HPDE6-E6E7 (cell line): ENCODE results near the gene CD200.
"Not testable (repeated sequence)": the region's sequence is repeated elsewhere in the genome, so short reads cannot be mapped to it uniquely, and the experiment has no call there.

Experiments
- DNase-seq: peaks from one replicate; pipeline ENCODE4 v3.0.0; 2011; ENCODE audit warnings: missing footprints; ENCODE audit errors: extremely low spot score

The CD200 gene

DNA sequence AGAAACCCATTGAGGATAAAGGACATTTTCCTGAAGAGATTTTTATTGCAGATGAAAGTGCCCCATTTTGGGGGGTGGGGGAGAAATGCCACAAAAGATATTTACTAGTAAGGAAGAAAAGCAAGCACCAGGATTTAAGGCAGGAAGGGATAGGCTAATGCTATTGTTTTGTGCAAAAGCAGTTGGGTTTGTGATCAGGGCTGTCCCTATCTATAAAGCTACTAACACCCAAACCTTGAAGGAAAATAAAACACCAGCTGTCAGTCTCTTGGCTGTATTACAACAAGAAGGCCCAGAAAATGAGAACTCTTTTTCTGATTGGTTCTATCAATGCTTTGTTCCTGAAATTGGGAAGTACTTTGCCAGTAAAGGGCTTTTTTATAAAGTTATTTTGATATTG lies 56.0 kb downstream of the CD200 start:
- DNase-seq = no peak

DNA sequence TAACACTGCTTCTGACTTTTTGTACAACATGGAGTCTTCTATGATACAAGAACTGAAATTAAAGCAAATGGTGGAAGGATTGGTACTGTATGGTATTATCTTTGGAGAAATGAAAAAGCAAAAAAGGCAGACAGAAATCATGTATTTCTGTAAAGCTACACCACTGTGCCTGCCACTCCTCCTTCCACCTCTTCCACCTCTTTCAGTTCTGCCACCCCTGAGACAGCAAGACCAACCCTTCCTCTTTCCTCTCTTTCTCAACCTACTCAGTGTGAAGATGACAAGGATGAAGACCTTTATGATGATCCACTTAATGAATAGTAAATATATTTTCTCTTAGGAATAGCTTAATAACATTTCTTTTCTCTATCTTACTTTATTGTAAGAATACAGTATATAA lies 57.0 kb downstream of the CD200 start:
- DNase-seq = no peak

DNA sequence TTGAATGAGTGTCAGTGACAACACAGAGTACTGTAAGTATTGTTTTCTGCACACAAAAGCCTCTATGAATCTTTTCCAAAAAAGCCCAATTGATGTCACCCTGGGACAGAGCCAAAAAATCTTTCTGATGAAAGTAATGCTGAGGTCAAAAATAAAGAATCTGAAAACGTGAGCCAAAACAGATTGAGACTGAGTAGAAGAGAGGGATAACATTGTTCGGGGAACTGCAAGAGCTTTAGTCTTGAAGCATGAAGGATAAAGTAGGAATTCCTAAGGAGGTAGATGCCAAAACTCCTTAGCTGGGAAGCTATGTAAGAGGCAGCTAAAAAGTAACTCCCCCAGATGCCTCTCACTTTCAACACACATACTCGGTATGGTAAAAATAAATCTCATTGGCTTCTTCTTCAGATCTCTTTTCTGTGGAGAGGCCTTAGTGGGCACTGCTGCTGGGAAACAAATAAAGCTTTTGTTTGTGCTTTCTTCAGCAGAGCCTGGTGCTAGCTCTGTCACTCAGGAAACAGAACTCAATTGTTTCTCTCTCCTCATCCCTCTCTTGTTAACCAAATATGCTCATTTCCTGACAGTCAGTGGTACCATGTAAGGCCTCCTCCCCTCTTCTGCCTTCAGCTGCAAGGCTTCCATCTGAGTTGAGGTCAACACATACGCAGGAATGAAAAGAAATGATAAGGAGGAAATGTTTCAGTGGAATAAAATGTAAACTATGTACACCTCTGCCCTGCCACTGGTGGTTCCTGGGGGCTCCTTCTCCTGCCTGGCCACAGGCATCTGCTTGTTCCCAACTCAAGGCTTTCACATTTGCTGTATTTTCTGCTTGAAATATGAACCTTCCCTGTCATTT lies 58.1 kb downstream of the CD200 start:
- peak; percentile 7 for DNase-seq

DNA sequence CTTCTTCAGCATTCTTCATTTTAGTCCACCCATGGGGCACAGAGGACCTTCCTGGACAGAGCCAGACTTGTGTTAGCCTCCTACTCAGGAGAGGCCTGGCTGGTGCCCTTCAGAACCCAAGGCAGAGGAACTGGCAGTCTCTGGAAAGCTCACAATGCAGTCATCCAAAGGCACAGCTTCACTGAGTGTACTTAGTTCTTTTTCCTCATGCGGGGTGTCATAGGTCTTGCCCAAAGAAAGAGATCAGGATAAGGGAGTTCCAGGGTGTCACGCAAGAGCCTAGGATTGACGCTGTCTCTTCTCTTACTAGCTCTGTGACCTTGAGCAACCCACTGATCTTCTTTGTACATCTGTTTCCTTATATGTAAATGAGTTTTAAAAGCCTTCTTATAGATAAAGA lies 58.7 kb downstream of the CD200 start:
- DNase-seq = no peak

DNA sequence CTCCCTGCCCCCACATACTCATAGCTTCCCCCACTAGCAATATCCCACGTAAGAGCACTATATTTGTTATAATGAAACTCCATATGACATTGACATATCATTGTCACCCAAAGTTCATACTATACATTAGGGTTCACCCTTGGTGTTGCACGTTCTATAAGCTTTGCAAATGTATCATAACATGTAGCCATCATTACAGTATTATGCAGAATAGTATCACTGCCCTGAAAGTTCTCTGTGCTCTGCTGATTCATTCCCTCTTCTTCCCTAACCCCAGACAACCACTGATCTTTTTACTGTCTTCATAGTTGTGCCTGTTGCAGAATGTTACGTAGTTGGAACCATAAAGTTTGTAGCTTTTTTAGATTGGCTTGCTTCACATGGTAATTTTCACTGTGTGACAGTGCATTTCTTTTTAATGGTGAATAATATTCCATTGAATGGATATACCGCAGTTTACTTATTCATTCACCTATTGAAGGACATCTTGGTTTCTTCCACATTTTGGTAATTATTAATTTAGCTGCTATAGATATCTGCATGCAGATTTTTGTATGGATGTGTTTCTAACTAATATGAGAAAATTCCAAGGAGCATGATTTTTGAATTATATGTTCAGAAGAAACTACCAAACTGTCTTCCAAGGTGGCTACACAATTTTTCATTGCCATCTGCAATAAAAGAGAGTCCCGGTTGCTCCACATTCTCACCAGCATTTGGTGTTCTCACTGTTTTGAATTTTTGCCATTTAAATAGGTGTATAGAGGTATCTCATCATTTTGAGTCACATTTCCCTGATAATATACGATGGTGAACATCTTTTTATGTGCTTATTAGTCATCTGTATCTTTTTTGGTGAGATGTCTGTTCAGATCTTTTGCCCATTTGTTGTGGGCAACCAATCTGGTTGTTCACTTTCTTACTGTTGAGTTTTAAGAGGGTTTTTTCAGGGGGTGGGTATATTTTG lies 59.7 kb downstream of the CD200 start:
- DNase-seq = no peak

DNA sequence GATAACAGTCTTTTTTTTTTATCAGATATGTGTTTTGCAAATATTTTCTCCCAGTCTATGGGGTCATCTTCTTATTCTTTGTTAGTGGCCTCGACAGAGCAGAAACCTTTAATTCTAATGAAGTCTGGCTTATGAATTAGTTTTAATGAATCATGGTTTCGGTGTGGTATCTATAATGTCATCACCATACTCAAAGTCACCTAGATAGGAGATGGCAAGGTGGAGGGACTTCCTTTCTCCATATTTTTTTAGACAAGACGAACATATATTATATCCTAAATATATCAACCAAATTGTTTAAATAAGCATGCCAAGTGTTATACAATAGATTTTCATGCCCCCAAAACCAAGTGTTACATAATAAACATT lies 60.4 kb downstream of the CD200 start:
- DNase-seq = no peak

DNA sequence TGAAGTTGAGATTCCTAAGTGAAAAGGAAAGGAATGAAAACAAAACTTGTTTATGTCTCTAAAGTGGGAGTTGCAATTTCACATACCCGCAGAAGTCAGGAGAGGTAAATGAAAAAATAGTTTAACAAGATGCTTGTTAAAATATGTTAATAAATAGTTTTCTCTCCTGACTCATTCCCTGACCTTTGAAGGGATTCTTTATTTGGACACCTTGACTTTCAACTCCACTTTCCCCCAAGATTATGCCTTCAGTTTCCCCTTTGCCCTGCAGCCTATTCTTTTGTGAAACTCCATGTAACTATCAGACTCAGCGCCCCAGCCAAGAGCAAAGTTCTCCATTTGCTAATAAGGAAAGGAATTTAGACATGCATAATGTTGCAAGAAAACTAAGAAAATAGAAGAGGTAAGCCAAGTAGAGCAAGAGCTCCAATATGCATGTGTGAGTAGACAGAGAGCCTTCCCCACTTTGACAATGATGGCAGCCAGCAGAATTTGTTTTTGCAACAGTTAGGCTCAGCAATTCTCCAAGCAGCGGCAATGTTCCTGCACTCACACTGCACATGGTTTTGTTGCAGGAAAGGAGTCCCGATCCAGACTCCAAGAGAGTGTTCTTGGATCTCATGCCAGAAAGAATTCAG lies 61.2 kb downstream of the CD200 start:
- no peak for DNase-seq

DNA sequence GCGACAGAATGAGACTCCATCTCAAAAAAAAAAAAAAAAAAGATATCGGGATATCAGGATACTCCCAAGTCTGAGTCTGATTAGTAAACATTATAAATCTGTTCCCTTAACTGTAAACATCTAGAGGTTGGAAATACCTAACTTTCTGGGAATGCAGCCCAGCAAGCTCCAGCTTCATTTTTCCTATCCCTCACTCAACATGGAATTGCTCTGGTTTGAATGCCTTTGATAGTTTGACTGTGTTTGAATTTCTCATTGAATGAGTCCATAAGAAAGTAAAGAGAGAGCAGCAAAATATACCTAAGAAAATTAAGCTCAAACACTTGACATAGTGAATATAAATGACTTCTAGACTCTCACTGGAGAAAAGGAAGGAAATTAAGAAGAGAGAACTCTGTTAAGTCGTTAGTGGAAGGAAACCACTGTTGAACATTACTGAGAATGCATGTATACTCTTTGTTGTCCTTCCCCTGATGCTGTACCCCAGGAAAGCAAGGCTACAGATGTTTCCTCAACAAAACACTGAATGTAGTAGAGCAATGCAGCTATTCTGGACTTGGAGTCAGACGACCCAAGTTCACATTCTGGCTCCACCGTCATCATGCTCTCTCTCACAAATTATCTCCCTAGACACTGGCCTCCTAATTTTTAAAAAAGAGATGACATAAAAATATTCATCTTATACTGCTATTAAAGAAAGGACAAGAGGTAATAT lies 62.4 kb downstream of the CD200 start:
- DNase-seq = no peak

DNA sequence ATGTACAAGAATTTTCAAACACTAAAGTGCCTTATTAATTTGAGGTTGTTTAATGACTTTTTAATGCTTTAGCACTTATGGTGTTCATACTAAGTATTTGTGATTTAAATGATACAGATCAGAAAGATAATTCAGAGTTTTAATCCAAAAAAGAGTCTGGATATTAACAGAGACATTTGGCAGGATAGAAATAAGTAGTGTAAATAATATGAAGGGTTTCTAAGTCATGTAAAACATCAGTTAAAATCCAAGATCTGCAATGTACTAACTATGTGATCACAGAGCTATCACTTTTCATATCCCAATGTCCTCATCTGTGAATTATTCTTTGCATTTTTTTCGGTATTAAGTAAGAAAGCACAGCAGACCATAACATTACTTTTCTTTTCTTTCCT lies 62.9 kb downstream of the CD200 start:
- no peak for DNase-seq

DNA sequence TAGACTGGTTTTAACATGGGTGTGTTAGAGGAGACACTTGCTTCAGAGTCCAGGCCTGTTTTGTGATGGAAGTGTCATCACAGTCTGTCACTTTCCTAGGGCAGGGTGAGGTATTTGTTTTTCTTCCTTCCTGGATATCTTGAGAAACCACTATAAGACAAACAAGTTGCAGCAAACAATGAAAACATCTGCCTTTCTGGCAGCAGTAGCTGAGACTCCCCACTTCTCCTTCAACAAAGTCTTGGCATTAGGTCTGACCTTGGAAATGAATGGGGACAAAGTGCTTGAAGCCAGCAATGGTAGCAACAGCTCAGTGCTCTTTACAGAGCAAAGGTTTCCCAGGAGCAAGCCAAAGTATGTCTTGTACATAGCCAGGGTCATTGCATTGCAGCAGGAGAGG lies 64.6 kb downstream of the CD200 start:
- no peak for DNase-seq

DNA sequence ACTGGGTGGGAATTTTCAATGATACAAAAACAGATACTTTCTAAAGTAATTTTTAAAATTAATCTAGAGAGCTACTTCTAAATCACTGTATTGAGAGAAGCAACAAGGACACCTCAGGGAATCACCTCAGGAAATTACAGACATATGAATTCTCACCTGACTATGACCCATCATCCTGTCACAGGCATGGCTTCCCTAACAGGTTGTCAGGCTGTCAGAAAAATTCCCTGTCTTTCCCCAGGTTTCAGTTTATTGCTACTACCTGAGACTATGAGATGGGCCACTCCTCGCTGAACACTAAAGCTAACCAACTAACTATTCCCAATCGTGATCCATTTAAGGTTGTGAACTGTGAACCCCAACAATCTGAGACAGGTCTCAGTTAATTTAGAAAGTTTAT lies 66.1 kb downstream of the CD200 start:
- no peak for DNase-seq

DNA sequence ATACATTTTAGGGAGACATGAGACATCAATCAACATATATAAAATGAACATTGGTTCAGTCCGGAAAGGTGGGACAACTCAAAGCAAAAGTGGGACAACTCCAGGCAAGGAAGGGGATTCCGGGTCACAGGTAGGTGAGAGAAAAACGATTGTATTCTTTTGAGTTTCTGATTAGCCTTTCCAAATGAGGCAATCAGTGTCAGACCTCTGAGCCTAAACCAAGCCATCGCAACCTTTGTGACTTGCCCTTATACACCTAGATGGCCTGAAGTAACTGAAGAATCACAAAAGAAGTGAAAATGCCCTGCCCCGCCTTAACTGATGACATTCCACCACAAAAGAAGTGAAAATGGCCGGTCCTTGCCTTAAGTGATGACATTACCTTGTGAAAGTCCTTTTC lies 66.6 kb downstream of the CD200 start:
- not testable (repeated sequence) for DNase-seq

DNA sequence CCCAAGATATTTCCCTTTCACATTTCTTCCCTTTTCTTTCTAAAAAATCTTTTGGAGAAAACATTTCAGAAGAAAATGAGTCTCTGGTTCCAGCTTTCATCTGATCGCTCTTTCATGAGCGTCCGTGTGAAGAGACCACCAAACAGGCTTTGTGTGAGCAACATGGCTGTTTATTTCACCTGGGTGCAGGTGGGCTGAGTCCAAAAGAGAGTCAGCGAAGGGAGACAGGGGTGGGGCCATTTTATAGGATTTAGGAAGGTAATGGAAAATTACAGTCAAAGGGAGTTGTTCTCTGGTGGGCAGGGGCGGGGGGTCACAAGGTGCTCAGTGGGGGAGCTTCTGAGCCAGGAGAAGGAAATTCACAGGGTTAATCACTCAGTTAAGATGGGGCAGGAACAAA lies 67.4 kb downstream of the CD200 start:
- DNase-seq = not testable (repeated sequence)

DNA sequence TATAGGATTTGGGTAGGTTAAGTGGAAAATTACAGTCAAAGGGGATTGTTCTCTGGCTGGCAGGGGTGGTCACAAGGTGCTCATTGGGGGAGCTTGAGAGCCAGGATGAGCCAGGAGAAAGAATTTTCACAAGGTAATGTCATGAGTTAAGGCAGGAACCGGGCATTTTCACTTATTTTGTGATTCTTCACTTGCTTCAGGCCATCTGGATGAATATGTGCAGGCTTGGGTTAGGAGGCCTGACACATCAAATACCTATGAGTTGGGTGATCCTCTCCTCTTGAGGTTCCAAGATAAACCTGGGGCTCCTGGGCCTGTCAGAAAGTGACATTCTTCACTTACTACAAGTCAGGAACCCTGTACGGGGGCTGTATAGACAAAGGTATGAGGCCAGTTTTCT lies 68.7 kb downstream of the CD200 start:
- DNase-seq = no peak

DNA sequence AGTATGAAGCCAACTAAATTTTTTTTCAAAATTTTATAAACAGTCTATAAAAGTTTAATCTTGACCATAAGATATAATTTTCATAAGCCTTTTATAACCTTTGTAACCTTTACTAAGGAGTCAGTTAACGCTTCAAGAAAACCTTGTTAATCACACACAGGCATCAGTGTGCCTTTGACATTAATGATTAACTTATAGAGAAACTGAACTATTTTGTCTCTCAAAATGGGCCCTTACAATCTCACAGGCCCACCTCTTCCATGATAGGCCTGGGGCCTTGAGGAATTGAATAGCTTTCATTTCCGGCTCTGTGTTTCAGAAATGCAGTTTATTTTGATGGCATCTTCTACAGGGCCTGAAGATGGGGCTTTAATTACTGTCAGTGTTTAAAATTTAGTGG lies 70.1 kb downstream of the CD200 start:
- DNase-seq = no peak

DNA sequence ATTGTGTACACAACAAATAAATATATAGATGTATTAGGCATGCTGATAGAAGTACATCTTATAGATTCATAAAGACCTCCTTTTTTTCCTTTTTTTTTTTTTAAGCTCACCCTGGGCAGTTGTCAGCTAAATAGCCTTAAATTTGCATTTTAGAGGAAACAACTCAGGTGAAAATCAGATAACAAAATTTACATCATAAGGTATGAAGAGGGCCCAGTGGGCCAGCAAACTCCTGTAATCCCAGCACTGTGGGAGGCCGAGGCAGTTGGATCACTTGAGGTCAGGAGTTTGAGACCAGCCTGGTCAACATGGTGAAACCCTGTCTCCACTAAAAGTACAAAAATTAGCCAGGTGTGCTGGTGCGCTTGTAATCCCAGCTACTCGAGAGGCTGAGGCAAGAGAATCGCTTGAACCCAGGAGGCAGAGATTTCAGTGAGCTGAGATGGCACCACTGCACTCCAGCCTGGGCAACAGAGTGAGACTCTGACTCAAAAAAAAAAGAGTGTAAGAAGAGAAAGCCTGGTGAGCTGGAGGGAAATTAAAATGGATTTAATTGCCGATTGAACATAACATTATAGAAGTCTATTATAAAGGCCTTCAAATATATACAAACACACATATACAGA lies 72.1 kb downstream of the CD200 start:
- DNase-seq = not testable (repeated sequence)

DNA sequence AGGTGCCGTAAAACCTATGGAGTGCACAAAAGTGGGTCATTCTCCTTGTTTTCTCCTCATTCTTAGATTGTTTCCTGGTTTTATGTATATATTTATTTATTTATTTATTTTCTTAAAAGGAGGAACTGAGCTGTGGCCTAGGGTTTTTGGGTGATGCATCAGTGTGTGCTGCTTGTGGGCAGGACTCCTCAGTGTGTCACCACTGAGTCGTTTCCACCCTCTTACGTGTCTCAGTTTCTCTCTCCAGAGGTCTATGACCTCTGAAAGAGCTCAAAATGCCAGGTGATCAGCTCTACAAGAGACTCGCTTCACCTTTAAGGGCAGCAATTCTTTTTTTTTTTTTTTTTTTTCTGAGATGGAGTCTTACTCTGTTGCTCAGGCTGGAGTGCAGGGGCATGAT lies 72.9 kb downstream of the CD200 start:
- no peak for DNase-seq

DNA sequence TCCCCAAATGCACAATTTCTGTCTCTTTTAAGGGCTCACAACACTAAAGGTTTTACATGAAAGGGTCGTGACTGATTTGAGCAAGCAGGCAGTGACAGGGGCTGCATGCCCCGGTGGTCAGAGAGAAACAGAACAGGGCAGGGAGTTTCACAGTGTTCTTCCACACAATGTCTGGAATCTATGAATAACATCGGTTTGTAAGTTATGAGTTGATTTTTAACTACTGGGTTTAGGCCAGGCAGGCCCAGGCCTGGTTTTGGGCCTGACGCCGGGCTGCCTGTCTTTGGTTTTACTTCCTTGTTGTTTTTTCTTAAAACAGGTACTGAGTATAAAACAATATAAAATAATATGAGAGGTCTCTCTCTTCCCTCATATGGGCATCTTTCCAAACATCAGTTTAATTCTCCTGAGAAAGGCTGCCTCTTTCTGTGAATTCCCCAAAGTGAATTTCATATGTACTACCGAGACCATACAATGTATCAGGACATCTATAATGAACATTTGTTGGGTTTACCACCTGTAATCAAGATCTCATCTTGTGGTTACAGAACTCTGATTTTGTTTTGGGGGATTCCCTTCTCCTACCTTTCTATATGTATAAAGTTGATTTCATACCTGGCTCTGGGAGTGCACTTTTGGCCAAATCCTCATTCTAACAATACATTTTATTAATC lies 74.4 kb downstream of the CD200 start:
- DNase-seq = no peak

DNA sequence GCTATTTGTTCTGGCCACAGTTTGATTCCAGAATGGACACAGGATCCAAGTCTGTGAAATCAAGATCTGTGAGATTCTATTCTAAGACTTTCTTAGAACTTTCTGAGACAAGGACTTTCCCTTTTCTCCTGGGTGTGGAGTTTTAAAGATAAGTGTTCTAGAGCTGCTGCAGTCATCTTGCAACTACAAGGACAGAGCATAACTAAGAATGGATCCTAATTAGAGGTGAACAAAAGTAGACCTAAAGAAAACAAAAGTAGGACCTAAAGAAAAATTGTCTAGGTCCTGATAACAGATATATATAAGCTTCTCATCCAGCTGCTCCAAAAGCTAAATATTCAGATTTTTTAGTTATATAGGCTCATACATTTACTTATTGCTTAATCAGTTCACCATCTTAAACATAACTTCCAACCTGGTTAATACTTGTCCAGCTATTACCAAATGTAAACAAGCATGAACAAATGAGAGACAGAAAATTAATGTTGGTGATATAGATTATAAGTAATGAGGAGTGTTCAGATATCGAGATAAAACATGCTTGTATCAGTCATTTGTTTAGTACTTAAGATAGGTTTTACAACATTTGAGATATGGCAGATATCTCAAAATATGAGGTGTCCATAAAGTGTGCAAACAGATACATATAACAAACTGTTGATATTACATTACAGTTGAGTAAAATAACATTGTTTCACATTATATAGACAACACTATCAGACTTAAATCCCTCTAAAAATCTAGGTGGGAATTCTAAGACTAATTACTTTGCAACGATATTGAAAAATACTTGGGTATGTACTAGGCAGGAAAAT lies 75.1 kb downstream of the CD200 start:
- no peak for DNase-seq

DNA sequence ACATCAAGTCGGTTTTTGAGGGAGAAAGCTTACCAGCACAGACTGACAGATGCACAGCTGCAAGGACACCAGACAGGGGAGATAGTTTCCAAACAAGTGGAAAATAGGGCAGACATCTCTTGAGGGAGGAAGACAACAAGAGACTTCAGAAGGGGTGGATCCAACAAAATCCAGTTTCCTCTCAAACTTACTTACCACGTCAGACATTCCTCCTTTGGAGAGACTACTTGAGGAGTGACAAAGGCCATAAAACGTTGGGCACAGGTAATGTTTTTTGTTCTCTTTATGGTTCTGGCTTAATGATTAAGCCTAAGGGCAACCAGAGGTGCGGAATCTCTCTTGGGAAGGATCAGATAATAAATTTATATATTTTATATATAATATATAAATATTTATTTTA lies 76.1 kb downstream of the CD200 start:
- DNase-seq = no peak
